ENCODE measurements around the gene RTKN. TPM values are rescaled to one million over a fixed set of nuclear protein-coding genes. Genes with fewer than 3 reads are reported as not detected.

The RTKN gene
- polyA plus RNA-seq, 1 donor, result 70.4 TPM

DNA sequence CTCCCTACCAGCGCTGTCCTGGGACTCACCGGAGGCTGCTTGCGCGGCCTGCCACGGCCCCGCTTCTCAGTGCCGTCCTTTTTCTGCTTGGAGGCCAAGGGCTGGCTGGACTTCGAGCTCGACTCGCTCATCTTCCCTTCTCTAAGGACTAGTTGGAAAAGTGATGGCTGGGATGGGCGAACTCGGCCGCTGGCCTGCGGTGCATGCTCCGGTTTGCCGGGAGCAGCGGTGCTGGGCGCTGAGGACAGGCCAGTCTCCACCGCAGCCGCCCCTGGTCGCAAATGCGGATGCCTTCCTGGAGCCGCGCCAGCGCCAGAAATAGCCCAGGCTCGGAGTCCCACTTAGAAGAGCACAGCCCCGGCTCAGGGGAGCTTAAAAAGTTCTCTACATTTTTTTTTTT, 23.4 kb downstream of the RTKN start:
- no peak for DNase-seq

DNA sequence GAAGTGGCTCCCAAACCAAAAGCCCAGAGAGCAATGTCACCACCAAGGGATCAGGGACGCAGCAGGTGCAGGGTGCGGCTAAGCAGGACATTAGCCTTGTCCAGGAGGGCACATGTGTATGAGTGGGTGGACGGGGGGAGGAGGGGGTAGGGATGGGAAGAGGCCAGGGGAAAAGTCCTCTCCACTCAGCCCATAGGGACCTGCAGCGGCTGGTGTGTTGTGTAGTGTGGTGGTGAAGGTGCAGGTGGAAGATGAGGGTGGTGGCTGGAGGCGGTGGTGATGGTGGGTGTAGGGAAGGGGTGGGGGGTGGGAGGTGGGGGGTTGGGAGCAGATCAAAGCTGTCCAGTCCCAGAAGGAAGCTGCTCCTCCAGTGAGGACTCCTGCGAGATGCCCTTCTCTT, 24.0 kb downstream of the RTKN start:
- no peak for DNase-seq

DNA sequence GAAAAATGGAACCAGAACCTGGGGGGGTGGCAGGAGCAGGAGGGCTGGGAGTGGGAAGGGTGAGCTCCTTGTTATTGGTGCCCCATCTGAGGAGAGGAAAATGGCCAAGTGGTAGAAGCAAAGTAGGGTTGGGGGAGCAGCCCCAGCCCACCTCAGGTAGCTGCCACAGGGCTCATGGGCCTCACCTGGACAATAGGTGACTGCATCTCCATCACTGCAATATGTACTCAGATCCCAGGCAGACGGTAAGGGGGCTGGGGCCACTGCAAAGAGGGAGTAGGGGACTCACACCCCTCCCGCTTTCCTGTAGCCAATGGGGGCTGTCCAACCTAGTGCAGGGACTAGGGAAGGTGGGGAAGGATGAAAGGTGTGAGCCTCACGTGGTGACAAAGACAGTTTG, 24.5 kb downstream of the RTKN start:
- DNase-seq, result no peak

DNA sequence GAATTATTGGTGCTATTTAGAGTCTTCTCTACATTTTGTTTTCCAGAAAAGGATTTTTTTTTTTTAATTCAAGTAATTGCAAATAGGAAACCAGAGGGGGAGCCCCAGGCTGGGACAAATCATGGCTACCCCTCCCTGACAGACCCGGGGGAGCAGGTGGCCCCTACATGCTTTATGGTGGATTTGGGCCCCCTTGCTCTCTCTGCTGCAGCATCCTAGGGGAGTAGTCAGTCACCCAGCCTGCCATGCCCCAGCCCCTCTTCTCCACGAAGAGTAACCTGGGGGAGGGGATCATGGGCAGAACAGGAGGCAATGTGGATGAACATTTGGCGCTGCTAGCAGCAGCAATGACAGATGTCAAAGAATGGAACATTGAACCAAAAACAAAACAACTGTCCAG, 25.0 kb downstream of the RTKN start:
- no peak for DNase-seq

DNA sequence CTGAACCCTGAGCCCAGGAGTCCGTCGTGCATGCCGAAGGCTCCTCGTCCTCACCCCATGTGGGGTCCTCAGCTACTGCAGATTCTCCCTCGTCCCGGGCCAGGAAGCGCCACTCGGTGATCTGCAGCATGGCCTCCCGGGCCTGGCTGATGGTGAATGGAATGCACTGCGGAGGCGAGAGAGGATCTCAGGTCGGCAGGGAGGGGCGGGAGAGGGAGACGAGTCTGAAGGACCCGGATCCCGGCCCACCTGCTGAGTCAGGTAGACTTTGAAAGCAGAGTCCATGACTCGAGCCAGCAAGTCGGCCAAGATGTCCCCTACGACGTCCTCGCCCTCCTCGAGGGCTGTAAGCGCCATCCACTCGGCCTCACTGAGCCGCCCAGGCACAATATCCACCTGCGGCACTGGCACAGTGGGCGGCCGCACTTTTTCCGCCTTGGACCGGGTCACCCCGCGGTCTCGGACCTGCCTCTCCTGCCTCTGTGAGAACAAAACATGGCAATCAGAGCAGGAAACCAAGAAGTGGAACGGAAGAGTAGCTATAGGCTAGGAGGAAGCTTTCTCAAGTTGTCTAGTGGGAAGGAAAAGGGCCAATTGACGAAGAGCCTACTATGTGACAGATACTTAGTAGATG, 25.9 kb downstream of the RTKN start:
- DNase-seq, result no peak

DNA sequence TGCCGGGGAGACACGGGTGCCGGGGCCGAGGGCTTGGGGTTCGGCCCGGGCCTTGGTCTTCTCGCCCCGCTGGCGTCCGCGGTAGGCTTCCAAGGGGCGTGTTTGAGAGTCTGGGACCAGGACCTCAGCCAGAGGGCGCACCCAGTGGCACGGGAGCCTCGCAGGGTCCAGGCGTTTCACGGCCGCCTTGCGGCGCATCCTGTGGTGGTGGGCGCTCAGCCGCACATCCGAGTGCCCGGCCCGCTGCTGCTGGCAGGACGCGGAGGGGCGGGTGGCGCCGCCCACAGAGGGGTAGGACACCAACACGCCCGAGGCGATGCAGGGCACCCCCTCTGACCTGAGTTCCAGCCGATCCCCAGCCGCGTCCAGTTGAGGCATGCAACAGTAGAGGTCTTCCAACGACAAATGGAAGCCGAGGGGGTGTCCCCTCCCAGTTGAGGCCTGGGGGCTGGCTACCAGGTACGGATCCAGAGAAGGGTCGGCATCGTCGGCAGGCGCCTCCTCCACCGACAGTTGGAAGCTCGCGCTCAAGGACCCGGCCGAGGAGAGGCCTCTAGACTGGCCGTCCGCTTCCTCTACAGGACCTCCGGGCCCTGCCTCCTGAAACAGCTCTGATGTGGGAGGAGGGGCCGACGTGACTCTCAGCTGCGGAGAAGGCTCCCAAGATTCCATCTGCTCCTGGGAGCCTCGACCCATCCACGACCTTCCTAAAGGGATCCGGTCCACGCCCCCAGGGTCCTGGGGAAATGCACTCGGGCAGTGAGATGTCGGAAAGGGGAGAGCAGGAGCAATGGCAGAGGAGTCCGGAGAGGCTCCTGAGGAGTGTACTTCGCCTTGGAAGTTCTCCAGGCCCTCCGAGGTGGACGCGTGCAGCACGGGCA, 26.6 kb downstream of the RTKN start:
- peak; percentile 56 for DNase-seq

DNA sequence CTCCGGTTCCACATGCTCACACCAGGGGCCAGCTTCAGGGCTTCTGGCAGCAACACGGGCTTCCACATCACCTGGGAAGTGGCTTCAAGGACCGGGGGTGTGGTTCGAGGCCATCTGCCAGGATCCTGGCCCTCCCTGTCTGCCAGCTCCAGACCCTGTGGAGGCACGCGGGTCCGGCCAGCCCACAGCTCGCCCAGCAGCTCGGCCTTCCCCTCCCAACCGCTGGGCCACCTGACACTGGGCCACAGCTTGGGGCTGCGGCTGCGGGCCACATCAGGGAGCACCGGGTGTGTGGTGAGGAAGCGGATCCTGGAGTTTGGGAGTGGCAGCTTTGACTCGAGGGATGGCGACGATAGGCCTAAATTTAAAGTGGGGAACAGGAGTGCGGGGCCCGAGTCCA, 27.3 kb downstream of the RTKN start:
- no peak for DNase-seq

DNA sequence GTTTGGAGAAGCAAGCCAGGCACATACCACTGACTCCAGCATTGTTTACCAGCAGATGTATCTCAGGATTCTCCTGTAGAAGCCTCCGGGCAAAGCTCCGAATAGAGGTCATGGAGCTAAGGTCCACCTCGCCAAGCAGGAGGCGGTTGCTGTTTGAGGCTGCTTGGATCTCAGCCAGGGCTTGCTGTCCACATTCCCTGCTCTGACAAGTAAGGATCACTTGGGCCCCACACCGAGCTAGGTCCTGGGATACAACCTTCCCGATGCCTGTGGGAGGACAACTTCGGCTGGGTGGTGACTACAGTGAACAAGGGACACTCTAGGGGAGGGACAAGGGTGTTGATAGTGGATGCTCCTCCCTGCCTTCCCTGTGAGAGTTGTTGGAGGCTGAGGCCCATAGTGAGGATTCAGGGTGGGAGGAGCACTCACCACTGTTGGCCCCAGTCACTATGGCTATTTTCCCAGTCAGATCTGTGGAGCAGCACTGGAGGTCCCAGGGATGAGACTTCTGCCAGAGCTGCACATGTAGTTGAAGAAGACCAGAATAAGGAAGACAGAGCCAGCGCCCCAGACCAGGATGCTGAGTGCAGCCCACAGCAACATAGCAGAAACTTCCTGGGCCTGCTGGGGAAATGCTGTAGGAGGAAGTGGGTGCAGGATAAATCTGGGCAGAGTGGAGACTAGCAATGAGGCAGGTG, 28.6 kb downstream of the RTKN start:
- no peak for DNase-seq

DNA sequence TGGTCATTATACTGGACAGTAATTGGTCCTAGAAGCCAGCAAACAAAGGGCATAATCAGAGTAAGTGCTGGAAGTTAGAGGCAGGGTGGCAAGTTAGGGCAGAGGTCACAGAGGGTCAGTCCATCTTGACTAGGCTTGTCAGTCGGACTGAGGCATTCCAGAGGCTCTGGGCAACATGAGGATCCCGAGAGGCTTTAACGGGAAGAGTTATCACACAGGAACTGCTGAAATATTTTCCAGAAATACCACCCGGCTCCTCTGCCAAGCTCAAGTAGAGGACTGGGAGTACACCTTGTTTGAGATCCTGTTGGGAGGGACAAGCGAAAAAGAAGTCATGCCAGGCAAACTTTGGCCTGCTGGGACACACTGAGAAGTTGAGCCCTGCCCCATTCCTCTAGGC, 34.1 kb downstream of the RTKN start:
- no peak for DNase-seq

DNA sequence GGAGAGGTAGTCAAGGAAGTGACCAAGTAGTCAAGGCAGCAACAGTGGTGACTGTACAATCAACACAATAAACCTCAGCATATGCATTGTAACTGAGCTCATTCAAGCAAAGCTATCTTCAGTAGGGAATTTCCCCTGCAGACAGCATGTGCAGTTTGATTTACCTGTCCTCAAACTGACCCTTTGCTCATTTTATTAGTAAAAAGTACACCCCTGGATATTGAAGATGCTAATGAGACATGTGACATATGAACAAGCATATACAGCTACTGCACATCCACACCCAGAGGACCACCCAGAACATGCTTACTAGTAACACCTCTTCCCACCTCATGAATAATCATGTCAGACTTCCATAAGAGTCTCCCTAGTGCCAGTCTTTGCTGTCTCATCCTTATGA, 35.7 kb downstream of the RTKN start:
- DNase-seq, result no peak

DNA sequence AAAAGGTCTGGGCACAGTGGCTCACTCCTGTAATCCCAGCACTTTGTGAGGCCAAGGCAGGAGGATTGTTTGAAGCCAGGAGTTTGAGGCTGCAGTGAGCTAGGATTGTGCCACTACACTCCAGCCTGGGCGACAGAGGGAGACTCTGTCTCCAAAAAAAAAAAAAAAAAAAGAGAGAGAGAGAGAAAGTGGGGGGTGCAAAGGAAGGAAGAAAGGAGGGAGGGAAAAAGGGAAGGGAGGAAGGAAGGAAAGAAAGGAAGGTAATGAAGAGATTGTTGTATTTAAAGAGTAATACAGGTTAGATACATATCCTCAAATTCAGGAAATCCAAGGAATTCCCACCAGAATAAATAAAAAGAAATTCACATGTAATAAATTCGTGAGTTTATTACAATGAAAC, 39.8 kb downstream of the RTKN start:
- no peak for DNase-seq

DNA sequence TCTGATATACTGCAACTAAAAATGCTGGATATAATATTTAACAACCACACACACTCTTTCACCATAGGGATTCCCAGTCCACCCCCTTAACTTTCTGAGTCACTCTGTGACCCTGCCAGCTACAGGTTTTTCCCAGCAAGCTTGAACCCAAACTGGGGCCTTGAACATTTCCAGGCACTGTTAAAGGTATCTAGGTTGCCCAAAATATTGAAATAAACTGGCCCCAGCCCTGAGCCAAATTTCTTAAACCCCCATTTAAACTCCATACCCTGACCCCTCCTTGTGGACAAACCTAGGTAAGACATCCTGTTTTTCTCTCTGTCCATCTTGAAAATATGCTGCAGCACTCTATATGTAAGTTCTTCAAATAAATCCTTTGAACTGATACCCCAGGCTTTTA, 42.0 kb downstream of the RTKN start:
- no peak for DNase-seq

DNA sequence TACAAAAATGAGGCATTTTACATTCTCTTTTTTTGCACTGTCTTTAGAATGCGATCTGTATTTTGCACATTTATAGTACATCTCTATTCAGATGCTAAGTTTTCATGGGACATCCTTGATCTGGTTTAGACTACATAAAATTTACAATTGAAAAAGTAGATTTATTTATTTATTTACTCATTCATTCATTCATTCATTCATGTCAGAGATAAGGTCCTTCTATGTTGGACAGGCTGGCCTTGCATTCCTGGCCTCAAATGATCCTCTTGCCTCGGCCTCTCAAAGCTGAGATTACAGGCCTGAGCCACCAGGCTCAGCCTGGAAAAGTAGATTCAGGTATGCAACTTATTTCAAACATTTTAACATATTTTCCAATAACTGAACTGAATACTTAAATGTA, 45.6 kb downstream of the RTKN start:
- no peak for DNase-seq

DNA sequence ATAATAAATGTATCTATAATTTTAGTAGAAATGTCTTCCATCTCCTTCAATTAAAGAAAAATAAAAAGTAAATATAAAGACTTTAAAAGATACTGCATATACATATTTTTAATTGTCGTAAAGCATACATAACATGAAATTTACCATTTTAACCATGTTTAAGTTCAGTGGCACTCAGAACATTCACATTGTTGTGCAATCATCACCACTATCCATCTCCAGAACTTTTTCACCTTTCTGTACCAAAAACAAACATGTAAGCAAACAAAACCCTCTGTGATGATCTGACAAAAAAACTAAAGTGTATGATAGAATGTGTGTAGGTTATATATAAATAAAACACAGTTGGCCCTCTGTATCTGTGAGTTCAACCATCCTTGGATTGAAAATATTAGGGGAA, 48.2 kb downstream of the RTKN start:
- DNase-seq, result no peak

DNA sequence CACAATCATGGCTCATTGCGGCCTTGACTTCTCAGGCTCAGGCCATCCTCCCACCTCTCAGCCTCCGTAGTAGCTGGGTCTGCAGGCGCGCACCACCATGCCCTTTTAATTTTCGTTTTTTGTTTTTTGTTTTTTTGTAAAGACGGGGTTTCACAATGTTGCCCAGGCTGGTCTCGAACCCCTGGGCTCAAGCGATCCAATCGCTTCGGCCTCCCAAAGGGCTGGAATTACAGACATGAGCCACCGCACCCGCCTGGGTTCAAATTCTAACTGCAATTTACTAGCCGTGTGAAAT, 49.3 kb downstream of the RTKN start:
- no peak for DNase-seq

DNA sequence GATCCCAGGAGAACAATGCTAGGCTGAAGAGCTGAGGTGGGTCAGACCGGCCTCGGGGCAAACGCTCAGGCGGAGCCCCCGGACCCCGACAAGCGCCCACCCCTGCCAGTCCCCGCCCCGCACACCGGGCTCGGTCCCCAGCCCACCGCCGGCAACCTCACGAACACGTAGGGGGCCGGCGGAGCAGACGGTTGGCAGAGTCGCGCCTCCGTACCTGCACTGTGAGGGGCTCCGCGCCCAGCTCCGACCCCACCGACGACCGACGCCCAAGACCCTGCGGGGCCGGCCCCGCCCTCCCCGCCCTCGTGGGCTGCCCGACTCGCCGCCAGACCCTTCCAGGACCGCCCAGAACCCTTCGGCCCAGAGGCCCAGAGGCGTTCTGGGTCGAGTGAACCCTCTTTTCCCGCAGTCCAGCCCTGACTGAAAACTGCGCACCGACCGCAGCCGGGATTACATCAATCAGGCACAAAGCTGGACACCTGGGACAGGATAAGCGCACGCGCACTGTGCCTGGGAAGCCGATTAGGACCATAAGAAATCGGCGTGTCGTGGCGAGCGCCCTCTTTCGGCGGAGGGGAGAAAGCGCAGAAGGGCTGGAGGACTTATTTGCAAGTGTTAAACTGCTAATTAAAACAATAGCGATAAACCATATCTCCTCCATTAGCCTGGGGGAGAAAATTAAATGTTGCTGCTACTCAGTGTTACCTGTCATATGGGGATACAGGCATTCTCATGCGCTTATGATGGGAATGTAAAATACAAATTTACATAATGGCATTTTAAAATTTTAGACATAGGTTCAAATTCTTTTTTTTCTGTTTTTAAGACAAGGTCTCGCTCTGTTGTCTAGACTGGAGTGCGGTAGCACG, 49.9 kb downstream of the RTKN start:
- DNase-seq, result peak; percentile 93

DNA sequence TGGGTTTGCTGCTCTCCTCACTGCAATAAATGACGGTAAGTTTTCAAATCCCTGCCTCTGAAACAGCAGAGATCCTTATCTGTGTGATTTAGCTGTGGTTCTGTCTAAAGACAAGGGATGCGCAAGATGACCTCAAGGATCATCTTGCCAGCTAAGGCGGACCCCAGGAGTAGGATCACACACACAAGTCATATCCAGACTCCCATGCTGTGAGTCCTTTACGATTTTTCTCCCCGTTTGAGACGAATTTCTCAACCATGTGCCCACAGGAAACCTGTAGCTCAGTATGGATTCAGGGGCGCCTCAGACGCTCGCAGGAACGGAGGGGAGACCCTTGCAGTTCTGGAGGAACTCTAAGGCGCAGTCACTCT, 50.5 kb downstream of the RTKN start:
- no peak for DNase-seq

DNA sequence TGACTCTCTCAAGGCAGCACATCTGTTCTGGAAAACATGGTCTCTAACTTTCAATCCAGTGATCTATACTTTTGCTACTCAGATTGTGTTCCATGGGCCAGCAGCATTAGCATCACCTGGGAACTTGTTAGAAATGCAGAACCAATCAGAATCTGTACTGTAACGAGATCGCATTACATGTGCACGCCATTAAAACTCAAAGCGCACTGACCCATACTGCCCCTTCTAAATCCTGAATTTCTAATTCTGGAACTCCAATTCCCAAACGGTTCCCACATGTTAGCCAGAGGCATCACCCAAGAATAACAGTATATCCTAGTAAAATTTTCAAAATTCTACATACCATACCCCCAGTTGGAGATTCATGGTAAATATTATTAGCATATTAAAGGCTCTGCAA, 51.1 kb downstream of the RTKN start:
- DNase-seq, result no peak

DNA sequence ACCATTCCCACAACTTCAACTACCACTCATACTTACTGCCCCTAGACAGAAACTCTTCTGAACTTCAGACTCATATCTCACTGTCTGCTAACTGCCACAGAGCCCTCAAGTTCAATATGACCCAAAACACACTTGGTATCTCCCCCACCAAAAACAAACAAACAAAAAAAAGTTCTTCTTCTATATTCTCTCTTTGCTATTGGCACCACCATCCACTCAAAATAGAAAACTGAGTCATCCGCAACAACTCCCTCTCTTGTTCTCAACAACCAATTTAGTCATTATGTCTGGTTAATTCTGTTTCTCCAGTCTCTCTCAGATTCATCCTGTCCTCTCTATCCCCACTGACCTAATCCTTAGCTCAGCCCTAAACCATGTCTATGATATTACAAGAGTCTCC, 54.4 kb downstream of the RTKN start:
- no peak for DNase-seq

DNA sequence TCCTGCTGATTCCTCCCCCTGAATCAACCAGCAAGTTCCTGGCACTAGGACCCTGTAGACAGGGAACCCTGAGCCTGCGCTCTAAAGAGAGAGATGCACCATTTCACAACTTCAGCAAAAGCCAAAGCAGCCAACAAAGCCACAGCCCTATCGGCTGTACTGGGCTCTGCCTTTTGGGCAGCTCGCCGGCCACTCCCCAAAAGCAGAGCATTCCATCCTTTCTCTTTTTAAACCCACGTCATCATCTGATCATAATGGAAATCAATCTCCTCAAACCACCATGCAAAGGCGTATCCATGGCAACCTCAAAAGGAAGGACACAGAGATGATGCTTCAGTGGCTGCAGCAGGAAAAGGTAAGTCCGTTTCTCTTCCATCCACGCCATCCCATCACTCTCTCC, 56.3 kb downstream of the RTKN start:
- DNase-seq, result no peak

DNA sequence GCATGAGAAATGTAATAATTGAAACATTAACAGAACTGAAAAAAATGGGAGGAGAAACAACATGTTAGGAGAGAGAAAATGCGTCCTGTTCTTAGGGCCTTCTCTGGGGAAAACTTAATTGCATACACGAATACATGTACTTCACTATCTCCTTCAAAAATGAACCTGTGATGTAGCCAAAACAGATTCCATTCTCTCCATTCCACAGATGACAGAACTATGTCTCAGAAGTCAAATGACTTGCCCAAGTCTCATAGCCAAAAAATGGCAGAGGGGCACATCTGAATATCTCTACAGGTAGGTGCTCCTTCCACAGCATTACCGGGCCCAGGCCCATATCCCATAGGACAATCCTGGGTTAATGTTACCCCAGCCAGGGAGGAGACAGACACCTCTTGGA, 57.7 kb downstream of the RTKN start:
- DNase-seq, result no peak

DNA sequence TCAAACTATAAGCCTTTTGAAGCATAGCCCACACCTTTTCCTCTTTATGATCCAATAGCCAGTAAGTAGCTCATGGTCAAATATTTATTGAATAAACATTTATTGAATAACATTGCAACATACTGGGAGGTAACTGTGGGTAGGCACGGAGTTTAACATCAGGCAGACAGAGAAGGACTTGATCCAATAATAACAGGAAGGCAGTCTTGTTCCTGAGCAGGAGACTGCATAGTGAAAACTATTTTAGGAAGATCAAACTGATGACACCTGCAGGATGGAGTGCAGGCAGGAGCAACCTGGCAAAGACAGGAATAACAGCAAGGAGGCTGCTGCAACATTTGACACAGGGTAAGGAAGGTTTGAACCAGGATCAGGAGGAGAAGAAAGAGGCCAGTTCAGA, 58.5 kb downstream of the RTKN start:
- DNase-seq, result no peak

DNA sequence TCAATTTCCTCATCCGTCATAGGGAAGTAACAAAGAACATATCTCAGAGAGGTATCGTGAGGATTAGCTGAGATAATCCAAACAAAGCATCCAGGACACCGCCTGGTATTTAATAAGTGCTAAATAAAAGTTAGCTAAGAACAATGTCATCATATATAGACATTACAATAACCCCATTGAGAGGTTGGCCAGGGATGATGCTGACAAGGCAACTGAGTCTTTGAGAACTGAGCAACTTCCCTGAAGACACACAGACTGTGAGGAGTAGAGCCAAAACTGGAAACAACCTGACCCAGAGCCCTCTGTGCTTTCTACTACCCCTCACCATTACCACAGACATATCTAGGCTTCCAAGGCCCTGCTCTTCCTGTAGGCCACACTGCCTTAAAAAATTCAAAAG, 60.0 kb downstream of the RTKN start:
- no peak for DNase-seq

Measured in left kidney (tissue), 2 donors.